ENCODE measurements around the gene C1orf21. TPM values are rescaled to one million over a fixed set of nuclear protein-coding genes. Genes with fewer than 3 reads are reported as not detected.

Gene C1orf21
- total RNA-seq, 2 donors from 2014 or later = 8.3 to 10.2 TPM

- H3K9me3 ChIP-seq = no peaks in the 10 kb centered on the region
- H3K4me3 ChIP-seq = no peak overlapping the region
- TF ChIP-seq POLR2A (IDR thresholded peaks at IDR 0.05) = no peak
- no peak for TF ChIP-seq CTCF (IDR thresholded peaks at IDR 0.05)
- peaks cover 55% of the 10 kb centered on the region for H3K4me1 ChIP-seq
- no peaks in the 10 kb centered on the region for H3K36me3 ChIP-seq (replicated peaks in 1 of 2; ENCODE audit: insufficient read depth in 1 of 2, low read depth in 2 of 2)
- intact Hi-C loops (cut with DNase I) = no loop called here
- H3K27me3 ChIP-seq = no peaks in the 10 kb centered on the region
- 57 to 61% methylated on average over 9 of the region's 9 CpGs for WGBS, 2 donors
- DNase-seq (no peak), ATAC-seq (no peak)
- H3K27ac ChIP-seq = peak overlapping the region; percentile 1 to 24 (median 7)
Observed at GRCh38 chr1:184485751-184486723, 99.2 kb downstream of the C1orf21 start.

DNA sequence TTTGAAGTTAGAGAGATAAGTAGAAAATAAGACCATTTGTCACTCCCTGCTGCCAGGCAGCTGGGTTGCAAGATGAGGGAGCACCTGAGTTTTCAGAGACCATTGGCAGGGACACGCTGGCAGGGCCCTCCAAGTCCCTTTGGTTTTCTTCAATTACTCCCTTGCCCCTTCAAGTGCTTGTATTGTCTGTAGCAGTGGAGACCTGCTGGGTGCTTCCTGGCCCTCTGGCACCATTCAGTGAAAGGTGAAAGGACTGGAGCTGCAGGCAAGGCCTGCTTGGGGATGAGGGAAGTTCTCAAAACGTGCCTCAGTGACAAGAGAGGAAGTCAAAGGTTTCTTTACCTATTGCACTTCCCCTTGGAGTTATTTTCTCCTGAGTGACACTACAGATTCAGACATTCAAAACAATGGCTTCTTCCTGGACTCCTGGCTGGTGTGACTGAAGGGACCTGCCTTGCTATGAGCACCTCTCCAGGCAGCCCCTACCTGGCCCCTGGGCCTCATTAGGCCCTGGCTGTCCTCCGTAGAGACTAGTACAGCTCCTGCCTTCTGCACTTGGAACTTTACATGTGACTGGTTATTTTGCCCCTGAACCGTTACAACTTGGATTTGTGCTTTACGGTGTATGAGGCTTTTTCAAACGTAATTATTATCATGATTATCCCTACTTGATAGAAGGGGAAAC is 100.1 kb downstream of the C1orf21 start:
- no peak for TF ChIP-seq CTCF (IDR thresholded peaks at IDR 0.05)
- TF ChIP-seq POLR2A (IDR thresholded peaks at IDR 0.05) = no peak
- no peak overlapping the region for H3K4me3 ChIP-seq
- no peaks in the 10 kb centered on the region for H3K36me3 ChIP-seq (replicated peaks in 1 of 2; ENCODE audit: insufficient read depth in 1 of 2, low read depth in 2 of 2)
- no peaks in the 10 kb centered on the region for H3K9me3 ChIP-seq
- H3K27ac ChIP-seq = peak overlapping the region in 3 of 4 donors; percentile 1 to 38 (median 23)
- no peaks in the 10 kb centered on the region for H3K27me3 ChIP-seq
- ATAC-seq = no peak
- peak in 1 of 4 donors; percentile 25 for DNase-seq
- WGBS, 2 donors = 69 to 82% methylated on average over 6 of the region's 6 CpGs
- intact Hi-C loops (cut with DNase I) = no loop called here
- H3K4me1 ChIP-seq = peaks cover 63% of the 10 kb centered on the region

- Histone ChIP-seq H3K27ac (no peak overlapping the region), H3K4me3 (no peak overlapping the region), H3K27me3 (no peaks in the 10 kb centered on the region), H3K9me3 (no peaks in the 10 kb centered on the region), H3K4me1 (peaks cover 63% of the 10 kb centered on the region), H3K36me3 (replicated peaks in 1 of 2; ENCODE audit: insufficient read depth in 1 of 2, low read depth in 2 of 2) (no peaks in the 10 kb centered on the region)
- 93 to 98% methylated on average over 5 of the region's 5 CpGs for WGBS, 2 donors
- TF ChIP-seq CTCF (IDR thresholded peaks at IDR 0.05) = no peak
- no peak for TF ChIP-seq POLR2A (IDR thresholded peaks at IDR 0.05)
- intact Hi-C loops (cut with DNase I) = no loop called here
- DNase-seq = no peak
- ATAC-seq = no peak
Observed at GRCh38 chr1:184487531-184488193, 100.8 kb downstream of the C1orf21 start.

GRCh38 chr1:184489908-184490307 is 103.1 kb downstream of the C1orf21 start:
- no peak overlapping the region for H3K27ac ChIP-seq
- DNase-seq (no peak), ATAC-seq (no peak)
- 98 to 100% methylated on average over 3 of the region's 3 CpGs for WGBS, 2 donors
- no peak overlapping the region for H3K4me3 ChIP-seq
- H3K9me3 ChIP-seq = no peaks in the 10 kb centered on the region
- H3K4me1 ChIP-seq = peaks cover 47% of the 10 kb centered on the region
- intact Hi-C loops (cut with DNase I) = no loop called here
- no peaks in the 10 kb centered on the region for H3K36me3 ChIP-seq (replicated peaks in 1 of 2; ENCODE audit: insufficient read depth in 1 of 2, low read depth in 2 of 2)
- no peak for TF ChIP-seq CTCF (IDR thresholded peaks at IDR 0.05)
- H3K27me3 ChIP-seq = no peaks in the 10 kb centered on the region

Data from body of pancreas (tissue), 4 donors.